ENCODE measurements around the gene CNPY1.

- TF ChIP-seq POLR2AphosphoS5 (IDR thresholded peaks at IDR 0.05) (no peak), CTCF (IDR thresholded peaks at IDR 0.05) (no peak), POLR2A (IDR thresholded peaks at IDR 0.05; ENCODE audit: low read depth) (no peak), EP300 (IDR thresholded peaks at IDR 0.05) (no peak)
These were observed 917 bp upstream of the CNPY1 start for GRCh38 chr7:155547161-155547791.
